Spleen (tissue), 7 donors: Measurements from ENCODE around the gene SMARCA2.

Experiments
- CTCF ChIP-seq, 11 experiments: fragments of 200-600 bp in 7 of 11; fragments of 450-650 bp in 4 of 11; sonication (generic) in 4 of 11; IDR thresholded peaks in 8 of 11; conservative IDR thresholded peaks in 3 of 11; 1 replicate in 7 of 11; 2 replicates in 4 of 11; pipeline versions ENCODE4 v1.4.0 to v1.8.0; 2016 to 2021; ENCODE audit warnings: antibody characterized with exemption in 11 of 11, inconsistent platforms in 4 of 11, mild to moderate bottlenecking in 1 of 11
- POLR2A ChIP-seq, 3 donors: fragments of 450-650 bp; IDR thresholded peaks; one replicate each; pipeline ENCODE4 v1.5.1; 2017; ENCODE audit warnings: antibody characterized with exemption in 3 of 3, mild to moderate bottlenecking in 1 of 3
- POLR2AphosphoS5 ChIP-seq, 3 donors: sonication (generic); formaldehyde crosslinking; IDR thresholded peaks; one replicate each; pipeline ENCODE4 v1.5.1; 2017; ENCODE audit warnings: antibody characterized with exemption in 3 of 3
- donor health status: DM: no; HTN: no; CAD: no; lungs with moderate emphysema.
- donor health status: DM: no; HTN: no; CAD: no.
- donor health status: DM: no; HTN: no; CAD: no.

- TF ChIP-seq POLR2A (IDR thresholded peaks at IDR 0.05) = no peak
- TF ChIP-seq CTCF (IDR thresholded peaks at IDR 0.05 in 8 of 11, conservative IDR thresholded peaks at IDR 0.05 in 3 of 11) = no peak
- TF ChIP-seq POLR2AphosphoS5 (IDR thresholded peaks at IDR 0.05) = no peak
Observed at GRCh38 chr9:1972672-1973071, 42.5 kb upstream of the SMARCA2 start.
